WI38 (cell line): ENCODE data around the gene SCGN.

Experiments used
- H3K4me3 ChIP-seq: 2 replicates; pipeline ENCODE4 v1.5.1; 2011; ENCODE audit warnings: low read depth, mild to moderate bottlenecking, control low read depth, low read length
- CTCF ChIP-seq: IDR thresholded peaks from 2 replicates; pipeline ENCODE4 v1.5.1; 2012; ENCODE audit warnings: low read depth, mild to moderate bottlenecking, control low read depth, low read length

SCGN gene

GRCh38 chr6:25614052-25614451 lies 38.0 kb upstream of the SCGN start:
- no peak overlapping the region for H3K4me3 ChIP-seq
- no peak for TF ChIP-seq CTCF

GRCh38 chr6:25615471-25615870 lies 36.5 kb upstream of the SCGN start:
- TF ChIP-seq CTCF, result no peak
- no peak overlapping the region for H3K4me3 ChIP-seq

GRCh38 chr6:25617997-25618396 lies 34.0 kb upstream of the SCGN start:
- no peak overlapping the region for H3K4me3 ChIP-seq
- TF ChIP-seq CTCF, result no peak

GRCh38 chr6:25619217-25619616 lies 32.8 kb upstream of the SCGN start:
- no peak overlapping the region for H3K4me3 ChIP-seq

GRCh38 chr6:25620391-25620790 lies 31.6 kb upstream of the SCGN start:
- H3K4me3 ChIP-seq, result no peak overlapping the region
- no peak for TF ChIP-seq CTCF

More at GRCh38 chr6:25619217-25619616, 32.8 kb upstream of the SCGN start:
- TF ChIP-seq CTCF, result no peak

- H3K4me3 ChIP-seq, result no peak overlapping the region
- no peak for TF ChIP-seq CTCF
Measured at GRCh38 chr6:25623065-25623464, 28.9 kb upstream of the SCGN start.

- no peak for TF ChIP-seq CTCF
Measured at GRCh38 chr6:25623879-25624278, 28.1 kb upstream of the SCGN start.

More at GRCh38 chr6:25623879-25624278, 28.1 kb upstream of the SCGN start:
- H3K4me3 ChIP-seq, result no peak overlapping the region
